Prostate gland (tissue), 2 donors: ENCODE results near the gene CNKSR1. TPM values are rescaled to one million over a fixed set of nuclear protein-coding genes. Genes with fewer than 3 reads are reported as not detected.
A peak's percentile ranks its signal among the peaks of the same experiment; 100 is the strongest.

Experiments
- DNase-seq: peaks from one replicate; pipeline ENCODE4 v3.0.0-alpha.2; 2019; ENCODE audit warnings: low spot score
- H3K27ac ChIP-seq, 2 donors: fragments of 200-600 bp; sonication (generic); 2 replicates each; pipeline ENCODE4 v1.5.1; 2017 to 2019
- H3K27me3 ChIP-seq: fragments of 200-600 bp; sonication (generic); replicated peaks from 2 replicates; pipeline ENCODE4 v1.5.1; 2019; ENCODE audit not compliant: insufficient read depth
- H3K36me3 ChIP-seq, 2 donors: fragments of 200-600 bp; sonication (generic); 1 replicate in 1 of 2; 2 replicates in 1 of 2; pipeline versions ENCODE4 v1.5.1 to v1.8.1; 2017 to 2019
- H3K4me1 ChIP-seq: fragments of 200-600 bp; sonication (generic); replicated peaks from 2 replicates; pipeline ENCODE4 v1.5.1; 2019
- H3K4me3 ChIP-seq, 2 donors: fragments of 200-600 bp; sonication (generic); 2 replicates each; pipeline ENCODE4 v1.5.1; 2017 to 2019
- H3K9me3 ChIP-seq: fragments of 200-600 bp; sonication (generic); 2 replicates; pipeline ENCODE4 v1.5.1; 2017
- POLR2A ChIP-seq: fragments of 450-650 bp; IDR thresholded peaks from one replicate; pipeline ENCODE4 v1.6.1; 2016; ENCODE audit warnings: antibody characterized with exemption, mild to moderate bottlenecking
- POLR2AphosphoS5 ChIP-seq: sonication (generic); formaldehyde crosslinking; IDR thresholded peaks from one replicate; pipeline ENCODE4 v1.6.1; 2017; ENCODE audit warnings: antibody characterized with exemption
- WGBS: methylation state at CpG from one replicate; pipeline ENCODE4 v1.1.5; 2018; 5-methylcytosine and 5-hydroxymethylcytosine counted together
- intact Hi-C: fragments of 100-400 bp; cut with DNase I; formaldehyde crosslinking; loops from one replicate; pipeline ENCODE4 v1.14.2; 2022
- total RNA-seq, 2 donors: library from RNA; depleted of rRNA; stranded (reverse); fragments of >200 nt; gene quantifications; one replicate each; pipeline ENCODE4 v1.1.0, GENCODE V29; 2016
- TF ChIP-seq, protein P1 (sequence below), 4 experiments: fragments of 200-600 bp in 2 of 4; fragments of 450-650 bp in 2 of 4; sonication (generic) in 2 of 4; IDR thresholded peaks; 1 replicate in 3 of 4; 2 replicates in 1 of 4; pipeline ENCODE4 v1.5.1; 2016 to 2019; ENCODE audit warnings: antibody characterized with exemption in 4 of 4, mild to moderate bottlenecking in 2 of 4, moderate library complexity in 2 of 4

The CNKSR1 gene
- 10 to 100 TPM; 24.8 to 32.4 TPM for total RNA-seq

GRCh38 chr1:26177182-26177684 is at the start of gene CNKSR1:
TSS of gene CNKSR1 (plus strand) at chr1:26177491. CDS start at chr1:26177548, 57 bp downstream.
- H3K9me3 ChIP-seq, result no peaks in the 10 kb centered on the region
- no peaks in the 10 kb centered on the region for H3K36me3 ChIP-seq
- peak within 1 kb of the TSS; percentile 29 to 43 for H3K4me3 ChIP-seq
- intact Hi-C loops, result no loop called here
- H3K27ac ChIP-seq, result peak within 1 kb of the TSS; percentile 35 to 54
- DNase-seq, result peak; percentile 73
- H3K4me1 ChIP-seq, result no peaks in the 10 kb centered on the region
- no peaks in the 10 kb centered on the region for H3K27me3 ChIP-seq
- WGBS, result 25% methylated on average over 21 of the region's 21 CpGs
- peak; percentile 68 for TF ChIP-seq POLR2AphosphoS5
- TF ChIP-seq, protein P1, sequence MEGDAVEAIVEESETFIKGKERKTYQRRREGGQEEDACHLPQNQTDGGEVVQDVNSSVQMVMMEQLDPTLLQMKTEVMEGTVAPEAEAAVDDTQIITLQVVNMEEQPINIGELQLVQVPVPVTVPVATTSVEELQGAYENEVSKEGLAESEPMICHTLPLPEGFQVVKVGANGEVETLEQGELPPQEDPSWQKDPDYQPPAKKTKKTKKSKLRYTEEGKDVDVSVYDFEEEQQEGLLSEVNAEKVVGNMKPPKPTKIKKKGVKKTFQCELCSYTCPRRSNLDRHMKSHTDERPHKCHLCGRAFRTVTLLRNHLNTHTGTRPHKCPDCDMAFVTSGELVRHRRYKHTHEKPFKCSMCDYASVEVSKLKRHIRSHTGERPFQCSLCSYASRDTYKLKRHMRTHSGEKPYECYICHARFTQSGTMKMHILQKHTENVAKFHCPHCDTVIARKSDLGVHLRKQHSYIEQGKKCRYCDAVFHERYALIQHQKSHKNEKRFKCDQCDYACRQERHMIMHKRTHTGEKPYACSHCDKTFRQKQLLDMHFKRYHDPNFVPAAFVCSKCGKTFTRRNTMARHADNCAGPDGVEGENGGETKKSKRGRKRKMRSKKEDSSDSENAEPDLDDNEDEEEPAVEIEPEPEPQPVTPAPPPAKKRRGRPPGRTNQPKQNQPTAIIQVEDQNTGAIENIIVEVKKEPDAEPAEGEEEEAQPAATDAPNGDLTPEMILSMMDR (IDR thresholded peaks at IDR 0.05), result peak in 1 of 4 experiments; percentile 38
- TF ChIP-seq POLR2A, result peak; percentile 44

DNA sequence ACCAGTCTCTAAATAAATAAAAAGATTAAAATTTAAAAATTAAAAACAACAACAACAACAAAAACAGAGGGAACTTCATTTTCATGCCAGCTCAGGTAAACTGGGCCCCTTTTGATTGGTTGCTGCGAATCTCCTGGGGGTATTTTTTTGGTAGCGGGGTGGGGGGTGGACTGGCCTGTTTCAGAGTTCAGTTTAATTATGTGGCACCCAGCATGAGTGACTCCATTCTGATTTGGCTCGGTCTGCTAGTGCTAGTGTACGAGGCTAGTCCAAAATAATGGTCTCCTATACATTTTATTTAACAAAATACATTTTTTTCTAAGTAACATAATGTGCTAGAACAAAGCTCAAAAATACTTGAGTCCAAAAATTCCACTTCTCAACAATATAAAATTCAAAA is 47.5 kb upstream of the CNKSR1 start:
- no peak for DNase-seq
- Histone ChIP-seq H3K36me3 (no peaks in the 10 kb centered on the region), H3K4me1 (no peaks in the 10 kb centered on the region), H3K27me3 (no peaks in the 10 kb centered on the region), H3K4me3 (no peak overlapping the region), H3K9me3 (no peaks in the 10 kb centered on the region), H3K27ac (no peak overlapping the region)
- TF ChIP-seq POLR2A, result no peak
- TF ChIP-seq, protein P1 (IDR thresholded peaks at IDR 0.05), result no peak
- intact Hi-C loops, result no loop called here
- 95% methylated on average over 4 of the region's 4 CpGs for WGBS

DNA sequence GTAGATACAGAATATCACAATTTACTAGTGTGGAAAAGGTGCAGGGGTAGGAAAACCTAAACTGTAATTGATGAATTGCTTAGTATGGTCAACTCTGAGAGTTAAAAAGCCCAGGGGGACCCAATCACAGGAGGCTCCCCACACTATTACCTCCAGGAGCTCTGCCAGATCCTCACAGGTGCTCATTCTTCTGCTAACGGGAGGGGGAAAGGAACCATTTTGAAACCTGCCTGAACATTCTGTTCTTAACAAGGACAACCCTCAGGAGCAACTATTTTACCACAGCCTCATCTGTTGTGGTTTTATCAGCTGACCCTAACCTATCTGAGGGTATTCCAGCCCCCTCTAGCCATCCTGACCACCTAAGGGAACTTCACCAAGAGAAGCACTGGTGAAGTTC is 46.6 kb upstream of the CNKSR1 start:
- WGBS, result 58% methylated on average over 1 of the region's 1 CpG
- no peak for DNase-seq
- Histone ChIP-seq H3K27ac (no peak overlapping the region), H3K9me3 (no peaks in the 10 kb centered on the region), H3K27me3 (no peaks in the 10 kb centered on the region), H3K4me3 (no peak overlapping the region), H3K36me3 (no peaks in the 10 kb centered on the region), H3K4me1 (no peaks in the 10 kb centered on the region)
- TF ChIP-seq, protein P1 (IDR thresholded peaks at IDR 0.05), result no peak
- intact Hi-C loops, result no loop called here

GRCh38 chr1:26132128-26132833 is 45.0 kb upstream of the CNKSR1 start:
- DNase-seq, result no peak
- WGBS, result 70% methylated on average over 5 of the region's 5 CpGs
- Histone ChIP-seq H3K4me3 (no peak overlapping the region), H3K27ac (no peak overlapping the region), H3K9me3 (no peaks in the 10 kb centered on the region), H3K4me1 (no peaks in the 10 kb centered on the region), H3K27me3 (no peaks in the 10 kb centered on the region), H3K36me3 (no peaks in the 10 kb centered on the region)
- TF ChIP-seq POLR2A (no peak), POLR2AphosphoS5 (no peak)
- TF ChIP-seq, protein P1 (IDR thresholded peaks at IDR 0.05), result no peak
- intact Hi-C loops, result no loop called here

DNA sequence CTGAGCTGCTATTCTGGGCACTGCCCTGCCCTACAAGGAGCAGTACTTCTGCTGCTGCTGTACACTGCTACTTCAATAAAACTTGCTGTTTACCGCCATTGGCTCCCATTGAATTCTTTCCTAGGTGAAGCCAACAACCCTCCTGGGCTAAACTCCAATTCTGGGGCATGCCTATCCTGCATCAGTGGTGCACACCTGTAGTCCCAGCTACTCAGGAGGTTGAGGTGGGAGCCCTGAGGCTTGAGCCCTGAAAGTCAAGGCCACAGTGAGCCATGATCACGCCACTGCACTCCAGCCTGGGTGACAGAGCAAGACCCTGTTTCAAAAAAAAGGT is 44.5 kb upstream of the CNKSR1 start:
- intact Hi-C loops, result no loop called here
- DNase-seq, result no peak
- H3K27me3 ChIP-seq, result no peaks in the 10 kb centered on the region
- no peaks in the 10 kb centered on the region for H3K36me3 ChIP-seq
- H3K4me3 ChIP-seq, result no peak overlapping the region
- TF ChIP-seq, protein P1 (IDR thresholded peaks at IDR 0.05), result no peak
- TF ChIP-seq POLR2A (no peak), POLR2AphosphoS5 (no peak)
- no peaks in the 10 kb centered on the region for H3K4me1 ChIP-seq
- H3K27ac ChIP-seq, result no peak overlapping the region
- H3K9me3 ChIP-seq, result no peaks in the 10 kb centered on the region
- 78% methylated on average over 2 of the region's 2 CpGs for WGBS
